SK-N-SH (cell line): Measurements from ENCODE around the gene ATP6V1C2. TPM values are rescaled to one million over a fixed set of nuclear protein-coding genes. Genes with fewer than 3 reads are reported as not detected.

Experiments used
- CTCF ChIA-PET: fragments of 300-600, 350-600 bp; formaldehyde crosslinking; extraction: SDS; loops from one replicate; lab custom pipeline; 2021; lab: Yijun Ruan, JAX
- POLR2A ChIA-PET: fragments of 350-600 bp; sonication (Branson Sonifier 250); formaldehyde crosslinking; extraction: SDS; loops from one replicate; lab custom pipeline; 2020; ENCODE audit warnings: antibody characterized with exemption, inconsistent platforms; lab: Yijun Ruan, JAX
- DNase-seq: peaks from one replicate; pipeline ENCODE4 v3.0.0; 2012
- H2AFZ ChIP-seq: fragments of 200-600 bp; sonication (generic); 2 replicates; pipeline ENCODE4 v1.8.1; 2016; ENCODE audit warnings: antibody characterized with exemption, mild to moderate bottlenecking, low read depth
- H3F3A ChIP-seq: fragments of 200-600 bp; sonication (generic); replicated peaks from 2 replicates; pipeline ENCODE3; 2016; ENCODE audit warnings: antibody characterized with exemption, mild to moderate bottlenecking; ENCODE audit not compliant: insufficient read depth
- H3K27ac ChIP-seq, 2 experiments: fragments of 200-500 bp in 1 of 2; fragments of 200-600 bp in 1 of 2; sonication (Bioruptor generic) in 1 of 2; sonication (generic), shearing (Covaris generic) in 1 of 2; 2 replicates each; pipeline versions ENCODE4 v1.5.1 to v1.6.1; 2014 to 2016; ENCODE audit warnings: low read depth in 2 of 2, inconsistent platforms in 1 of 2, low read length in 1 of 2, mild to moderate bottlenecking in 1 of 2, mixed read lengths in 1 of 2
- H3K27me3 ChIP-seq: fragments of 200-600 bp; sonication (generic), shearing (Covaris generic); 2 replicates; pipeline ENCODE4 v1.6.1; 2016; ENCODE audit warnings: mixed run types; ENCODE audit not compliant: insufficient read depth
- H3K36me3 ChIP-seq, 2 experiments: fragments of 200-500 bp in 1 of 2; fragments of 200-600 bp in 1 of 2; sonication (Bioruptor generic) in 1 of 2; sonication (generic) in 1 of 2; replicated peaks in 1 of 2; 2 replicates each; pipeline versions ENCODE3 to v1.5.1; 2014 to 2016; ENCODE audit warnings: low read length in 1 of 2, mild to moderate bottlenecking in 1 of 2; ENCODE audit not compliant: insufficient read depth in 2 of 2, control insufficient read depth in 1 of 2
- H3K4me1 ChIP-seq, 2 experiments: fragments of 200-500 bp in 1 of 2; fragments of 200-600 bp in 1 of 2; sonication (Bioruptor generic) in 1 of 2; sonication (generic), shearing (Covaris generic) in 1 of 2; 2 replicates each; pipeline versions ENCODE4 v1.5.1 to v1.6.1; 2014 to 2016; ENCODE audit warnings: low read depth in 1 of 2, low read length in 1 of 2, mixed run types in 1 of 2; ENCODE audit not compliant: insufficient read depth in 2 of 2, control insufficient read depth in 1 of 2
- H3K4me2 ChIP-seq: fragments of 200-600 bp; sonication (generic), shearing (Covaris generic); 2 replicates; pipeline ENCODE4 v1.6.1; 2017; ENCODE audit warnings: mixed run types
- H3K4me3 ChIP-seq, 2 experiments: fragments of 200-500 bp in 1 of 2; fragments of 200-600 bp in 1 of 2; sonication (Bioruptor generic) in 1 of 2; sonication (generic), shearing (Covaris generic) in 1 of 2; 2 replicates each; pipeline versions ENCODE4 v1.5.1 to v1.8.1; 2014 to 2016; ENCODE audit warnings: low read depth in 2 of 2, inconsistent platforms in 1 of 2, low read length in 1 of 2, mild to moderate bottlenecking in 1 of 2, mixed read lengths in 1 of 2, moderate library complexity in 1 of 2
- H3K79me2 ChIP-seq: fragments of 200-600 bp; sonication (generic); 2 replicates; pipeline ENCODE4 v1.8.1; 2017; ENCODE audit warnings: mild to moderate bottlenecking; ENCODE audit not compliant: insufficient read depth
- H3K9ac ChIP-seq: fragments of 200-600 bp; sonication (generic); 2 replicates; pipeline ENCODE4 v1.6.1; 2017; ENCODE audit warnings: mixed run types
- H3K9me2 ChIP-seq: fragments of 200-600 bp; sonication (generic); 2 replicates; pipeline ENCODE4 v1.6.1; 2017; ENCODE audit warnings: mixed run types
- H3K9me3 ChIP-seq: fragments of 200-600 bp; sonication (generic); 2 replicates; pipeline ENCODE4 v1.6.1; 2017; ENCODE audit warnings: mixed run types, mild to moderate bottlenecking, moderate library complexity
- H4K20me1 ChIP-seq: fragments of 200-600 bp; sonication (generic); 2 replicates; pipeline ENCODE4 v1.6.1; 2017; ENCODE audit warnings: mild to moderate bottlenecking, mixed run types; ENCODE audit not compliant: insufficient read depth
- CHD2 ChIP-seq: fragments of 150-350 bp; IDR thresholded peaks from 2 replicates; pipeline ENCODE4 v1.6.1; 2018; ENCODE audit warnings: low read length; ENCODE audit not compliant: partially characterized antibody
- ELF1 ChIP-seq: IDR thresholded peaks from 2 replicates; pipeline ENCODE4 v1.4.0; 2012
- EP300 ChIP-seq, 2 experiments: IDR thresholded peaks; 2 replicates each; pipeline versions ENCODE4 v1.4.0 to v1.6.1; 2012; ENCODE audit warnings: borderline replicate concordance in 1 of 2, low read depth in 1 of 2, low read length in 1 of 2
- EZH2phosphoT487 ChIP-seq: fragments of 200-600 bp; sonication (generic); IDR thresholded peaks from 2 replicates; pipeline ENCODE4 v1.6.1; 2017; ENCODE audit warnings: low read depth, mixed run types, mild to moderate bottlenecking, antibody characterized with exemption, moderate library complexity, borderline replicate concordance
- GABPA ChIP-seq: IDR thresholded peaks from 2 replicates; pipeline ENCODE4 v1.4.0; 2012; ENCODE audit warnings: low read depth, mild to moderate bottlenecking
- JUND ChIP-seq: IDR thresholded peaks from 2 replicates; pipeline ENCODE4 v1.4.0; 2012
- MEF2A ChIP-seq: IDR thresholded peaks from 2 replicates; pipeline ENCODE4 v1.4.0; 2012; ENCODE audit warnings: low read depth, borderline replicate concordance
- RCOR1 ChIP-seq: fragments of 150-350 bp; IDR thresholded peaks from 2 replicates; pipeline ENCODE4 v1.6.1; 2017; ENCODE audit warnings: antibody characterized with exemption, low read length
- RXRA ChIP-seq: IDR thresholded peaks from 2 replicates; pipeline ENCODE4 v1.4.0; 2012; ENCODE audit warnings: low read depth, mild to moderate bottlenecking, borderline replicate concordance
- SIN3A ChIP-seq: IDR thresholded peaks from 2 replicates; pipeline ENCODE4 v1.6.1; 2012; ENCODE audit warnings: low read depth, mild to moderate bottlenecking, low read length, moderate library complexity, borderline replicate concordance
- SMC3 ChIP-seq: IDR thresholded peaks from 2 replicates; pipeline ENCODE4 v1.6.1; 2012; ENCODE audit warnings: low read depth, low read length, improper control_type of control experiment
- TEAD4 ChIP-seq: IDR thresholded peaks from 2 replicates; pipeline ENCODE4 v1.4.0; 2012; ENCODE audit warnings: mild to moderate bottlenecking, borderline replicate concordance; ENCODE audit not compliant: insufficient read depth
- YY1 ChIP-seq: IDR thresholded peaks from 2 replicates; pipeline ENCODE4 v1.4.0; 2012; ENCODE audit warnings: low read depth, mild to moderate bottlenecking
- WGBS: methylation state at CpG from one replicate; pipeline ENCODE4 v1.1.6; 2017; ENCODE audit warnings: low lambda C conversion rate; 5-methylcytosine and 5-hydroxymethylcytosine counted together
- polyA plus RNA-seq, 3 experiments: library from polyadenylated mRNA; depleted of rRNA; stranded (reverse); fragments of >200 nt; gene quantifications; 2 replicates each; pipeline ENCODE4 v1.2.3, GENCODE V29; 2012
- TF ChIP-seq, protein P1 (sequence below): IDR thresholded peaks from 2 replicates; pipeline ENCODE4 v1.6.1; 2012; ENCODE audit warnings: mild to moderate bottlenecking, low read depth, low read length, moderate library complexity
- TF ChIP-seq, protein P2 (sequence below): fragments of 150-350 bp; IDR thresholded peaks from 2 replicates; pipeline ENCODE4 v1.6.1; 2016; ENCODE audit warnings: mild to moderate bottlenecking, low read depth, low read length

Gene ATP6V1C2
- polyA plus RNA-seq, 1 of the 3 experiments (the other 2 are of a cell fraction), result 0.12 TPM

GRCh38 chr2:10776231-10776977, 55.0 kb downstream of the ATP6V1C2 start:
- Histone ChIP-seq H3K4me1 (peaks cover 0 to 21% of the 10 kb centered on the region in 2 experiments; a peak in 1 of 4 replicates), H3K36me3 (peaks cover 6 to 15% of the 10 kb centered on the region in 2 experiments), H3F3A (no peaks in the 10 kb centered on the region), H2AFZ (no peak overlapping the region), H3K27me3 (no peaks in the 10 kb centered on the region), H3K9me2 (no peaks in the 10 kb centered on the region), H4K20me1 (no peaks in the 10 kb centered on the region), H3K4me3 (no peak overlapping the region), H3K79me2 (no peaks in the 10 kb centered on the region), H3K4me2 (no peak overlapping the region), H3K9me3 (no peaks in the 10 kb centered on the region), H3K27ac (no peak overlapping the region), H3K9ac (no peak overlapping the region)
- TF ChIP-seq ELF1, result no peak
- no peak for TF ChIP-seq SMC3
- no peak for TF ChIP-seq RCOR1
- TF ChIP-seq MEF2A, result no peak
- no peak for TF ChIP-seq EP300 (IDR thresholded peaks at IDR 0.05; ENCODE audit: borderline replicate concordance in 1 of 2, low read depth in 1 of 2, low read length in 1 of 2)
- no peak for TF ChIP-seq YY1
- TF ChIP-seq, protein P1, sequence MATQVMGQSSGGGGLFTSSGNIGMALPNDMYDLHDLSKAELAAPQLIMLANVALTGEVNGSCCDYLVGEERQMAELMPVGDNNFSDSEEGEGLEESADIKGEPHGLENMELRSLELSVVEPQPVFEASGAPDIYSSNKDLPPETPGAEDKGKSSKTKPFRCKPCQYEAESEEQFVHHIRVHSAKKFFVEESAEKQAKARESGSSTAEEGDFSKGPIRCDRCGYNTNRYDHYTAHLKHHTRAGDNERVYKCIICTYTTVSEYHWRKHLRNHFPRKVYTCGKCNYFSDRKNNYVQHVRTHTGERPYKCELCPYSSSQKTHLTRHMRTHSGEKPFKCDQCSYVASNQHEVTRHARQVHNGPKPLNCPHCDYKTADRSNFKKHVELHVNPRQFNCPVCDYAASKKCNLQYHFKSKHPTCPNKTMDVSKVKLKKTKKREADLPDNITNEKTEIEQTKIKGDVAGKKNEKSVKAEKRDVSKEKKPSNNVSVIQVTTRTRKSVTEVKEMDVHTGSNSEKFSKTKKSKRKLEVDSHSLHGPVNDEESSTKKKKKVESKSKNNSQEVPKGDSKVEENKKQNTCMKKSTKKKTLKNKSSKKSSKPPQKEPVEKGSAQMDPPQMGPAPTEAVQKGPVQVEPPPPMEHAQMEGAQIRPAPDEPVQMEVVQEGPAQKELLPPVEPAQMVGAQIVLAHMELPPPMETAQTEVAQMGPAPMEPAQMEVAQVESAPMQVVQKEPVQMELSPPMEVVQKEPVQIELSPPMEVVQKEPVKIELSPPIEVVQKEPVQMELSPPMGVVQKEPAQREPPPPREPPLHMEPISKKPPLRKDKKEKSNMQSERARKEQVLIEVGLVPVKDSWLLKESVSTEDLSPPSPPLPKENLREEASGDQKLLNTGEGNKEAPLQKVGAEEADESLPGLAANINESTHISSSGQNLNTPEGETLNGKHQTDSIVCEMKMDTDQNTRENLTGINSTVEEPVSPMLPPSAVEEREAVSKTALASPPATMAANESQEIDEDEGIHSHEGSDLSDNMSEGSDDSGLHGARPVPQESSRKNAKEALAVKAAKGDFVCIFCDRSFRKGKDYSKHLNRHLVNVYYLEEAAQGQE, result no peak
- TF ChIP-seq SIN3A, result no peak
- TF ChIP-seq, protein P2, sequence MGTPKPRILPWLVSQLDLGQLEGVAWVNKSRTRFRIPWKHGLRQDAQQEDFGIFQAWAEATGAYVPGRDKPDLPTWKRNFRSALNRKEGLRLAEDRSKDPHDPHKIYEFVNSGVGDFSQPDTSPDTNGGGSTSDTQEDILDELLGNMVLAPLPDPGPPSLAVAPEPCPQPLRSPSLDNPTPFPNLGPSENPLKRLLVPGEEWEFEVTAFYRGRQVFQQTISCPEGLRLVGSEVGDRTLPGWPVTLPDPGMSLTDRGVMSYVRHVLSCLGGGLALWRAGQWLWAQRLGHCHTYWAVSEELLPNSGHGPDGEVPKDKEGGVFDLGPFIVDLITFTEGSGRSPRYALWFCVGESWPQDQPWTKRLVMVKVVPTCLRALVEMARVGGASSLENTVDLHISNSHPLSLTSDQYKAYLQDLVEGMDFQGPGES, result no peak
- TF ChIP-seq CHD2, result no peak
- TF ChIP-seq GABPA, result no peak
- TF ChIP-seq EZH2phosphoT487, result no peak
- TF ChIP-seq TEAD4, result no peak
- no peak for TF ChIP-seq RXRA
- no peak for TF ChIP-seq JUND
- DNase-seq, result peak; percentile 36
- WGBS, result 94% methylated on average over 21 of the region's 27 CpGs
- ChIA-PET CTCF (interaction anchor here (1.0 kb wide), 1 partner anchor 56 kb away, joined by 3 read pairs; no protein-coding TSS in a partner anchor), POLR2A (no interaction called here)
